B cell (primary cell): ENCODE results near the gene HOXB7. TPM values are rescaled to one million over a fixed set of nuclear protein-coding genes. Genes with fewer than 3 reads are reported as not detected.

Source experiments
- ATAC-seq: fragments of 200-7000 bp; cut with Tn5 transposase; one replicate; pipeline ENCODE4 v1.10.0; 2021; ENCODE audit warnings: low read depth, mild to moderate bottlenecking, moderate number of reproducible peaks, moderate library complexity
- CTCF ChIA-PET: fragments of 350-600 bp; sonication (Branson Sonifier 250); formaldehyde crosslinking; loops from one replicate; lab custom pipeline; 2021; ENCODE audit warnings: antibody characterized with exemption, inconsistent platforms; lab: Charles Lee
- POLR2A ChIA-PET: fragments of 350-600 bp; sonication (Branson Sonifier 250); formaldehyde crosslinking; loops from one replicate; lab custom pipeline; 2021; ENCODE audit warnings: antibody characterized with exemption; lab: Charles Lee
- DNase-seq: peaks from one replicate; pipeline ENCODE4 v3.0.0; 2013
- H2AFZ ChIP-seq: 2 replicates; pipeline ENCODE4 v1.6.1; 2012; ENCODE audit warnings: mild to moderate bottlenecking, low read depth, low read length; ENCODE audit not compliant: insufficient read depth, poor library complexity, severe bottlenecking
- H3K27ac ChIP-seq, 2 donors: 1 replicate in 1 of 2; 2 replicates in 1 of 2; pipeline ENCODE4 v1.5.1; 2012 to 2013; ENCODE audit warnings: low read length in 2 of 2, mild to moderate bottlenecking in 2 of 2, moderate library complexity in 1 of 2
- H3K27me3 ChIP-seq, 4 experiments: fragments of 200-600 bp in 1 of 4; sonication (generic) in 1 of 4; replicated peaks in 1 of 4; 1 replicate in 2 of 4; 2 replicates in 2 of 4; pipeline versions ENCODE4 v1.6.1 to v1.7.0; 2013 to 2016; ENCODE audit warnings: low read length in 3 of 4, mild to moderate bottlenecking in 2 of 4, mixed read lengths in 1 of 4, moderate library complexity in 1 of 4; ENCODE audit not compliant: insufficient read depth in 4 of 4, control insufficient read depth in 3 of 4; ENCODE audit errors: control extremely low read depth in 1 of 4
- H3K36me3 ChIP-seq, 2 experiments: replicated peaks in 1 of 2; 1 replicate in 1 of 2; 2 replicates in 1 of 2; pipeline versions ENCODE4 v1.6.1 to v1.7.1; 2013; ENCODE audit warnings: low read length in 1 of 2; ENCODE audit not compliant: insufficient read depth in 2 of 2, control insufficient read depth in 1 of 2; ENCODE audit errors: control extremely low read depth in 1 of 2, extremely low read depth in 1 of 2
- H3K4me1 ChIP-seq, 2 donors: fragments of 200-600 bp in 1 of 2; sonication (generic) in 1 of 2; 1 replicate in 1 of 2; 2 replicates in 1 of 2; pipeline versions ENCODE4 v1.5.1 to v1.6.1; 2013 to 2017; ENCODE audit warnings: low read length in 2 of 2; ENCODE audit not compliant: control insufficient read depth in 2 of 2, insufficient read depth in 2 of 2
- H3K4me2 ChIP-seq: replicated peaks from 2 replicates; pipeline ENCODE3; 2012; ENCODE audit warnings: mild to moderate bottlenecking, low read depth, low read length; ENCODE audit not compliant: poor library complexity, severe bottlenecking
- H3K4me3 ChIP-seq, 5 experiments: fragments of 200-600 bp in 1 of 5; sonication (generic) in 1 of 5; 1 replicate in 3 of 5; 2 replicates in 2 of 5; pipeline versions ENCODE4 v1.5.1 to v1.7.0; 2011 to 2016; ENCODE audit warnings: low read length in 4 of 5, mild to moderate bottlenecking in 4 of 5, low read depth in 2 of 5, control low read depth in 1 of 5, moderate library complexity in 1 of 5; ENCODE audit not compliant: insufficient read depth in 1 of 5; ENCODE audit errors: control extremely low read depth in 1 of 5, extremely low read depth in 1 of 5
- H3K79me2 ChIP-seq: fragments of 200-600 bp; sonication (generic); one replicate; pipeline ENCODE4 v1.6.0; 2016; ENCODE audit warnings: low read length; ENCODE audit not compliant: control insufficient read depth, insufficient read depth
- H3K9ac ChIP-seq: fragments of 200-600 bp; sonication (generic); 2 replicates; pipeline ENCODE4 v1.6.1; 2017; ENCODE audit warnings: mild to moderate bottlenecking, low read length, moderate library complexity
- H3K9me3 ChIP-seq, 3 donors: one replicate each; pipeline versions ENCODE4 v1.6.1 to v1.7.1; 2013; ENCODE audit warnings: low read length in 2 of 3; ENCODE audit not compliant: control insufficient read depth in 2 of 3, insufficient read depth in 1 of 3; ENCODE audit errors: control extremely low read depth in 1 of 3
- H4K20me1 ChIP-seq: 2 replicates; pipeline ENCODE4 v1.6.0; 2012; ENCODE audit warnings: mild to moderate bottlenecking, low read length; ENCODE audit not compliant: insufficient read depth, control insufficient read depth, poor library complexity, severe bottlenecking
- H3K27ac Mint-ChIP-seq: one replicate; pipeline ENCODE4 v1.8.0; 2021; ENCODE audit warnings: mixed read lengths
- H3K27me3 Mint-ChIP-seq: one replicate; pipeline ENCODE4 v1.8.0; 2021; ENCODE audit warnings: mixed read lengths
- H3K4me1 Mint-ChIP-seq: one replicate; pipeline ENCODE4 v1.8.0; 2021; ENCODE audit warnings: mixed read lengths
- H3K4me3 Mint-ChIP-seq: one replicate; pipeline ENCODE4 v1.8.0; 2021; ENCODE audit warnings: mixed read lengths
- H3K9me3 Mint-ChIP-seq: one replicate; pipeline ENCODE4 v1.8.0; 2022; ENCODE audit warnings: mixed read lengths; ENCODE audit not compliant: insufficient read depth
- EZH2 ChIP-seq: IDR thresholded peaks from 2 replicates; pipeline ENCODE4 v1.6.1; 2012; ENCODE audit warnings: borderline replicate concordance, low read depth, mild to moderate bottlenecking, moderate library complexity, low read length; ENCODE audit not compliant: insufficient read depth, poor library complexity, severe bottlenecking
- WGBS: methylation state at CpG from one replicate; pipeline ENCODE4 v1.1.5; 2013; ENCODE audit warnings: missing lambda C conversion rate; ENCODE audit not compliant: insufficient coverage; 5-methylcytosine and 5-hydroxymethylcytosine counted together
- intact Hi-C: fragments of 100-400 bp; cut with micrococcal nuclease; formaldehyde crosslinking; loops from one replicate; pipeline ENCODE4 v1.10.0; 2022
- polyA plus RNA-seq: library from polyadenylated mRNA; depleted of rRNA; stranded (reverse); fragments of >200 nt; gene quantifications from 2 replicates; pipeline ENCODE4 v1.2.3, GENCODE V29; 2012
- total RNA-seq, 2 donors: library from RNA; stranded (reverse); fragments of 120-200 nt in 1 of 2; gene quantifications; 1 replicate in 1 of 2; 2 replicates in 1 of 2; pipeline versions ENCODE4 v1.2.3 to v1.2.4, GENCODE V29; 2013 to 2022
- TF ChIP-seq, protein P1 (sequence below): fragments of 200-600 bp; IDR thresholded peaks from one replicate; pipeline ENCODE4 v1.8.0; 2022; ENCODE audit warnings: antibody characterized with exemption, mild to moderate bottlenecking

The HOXB7 gene
- total and polyA plus RNA-seq, 2 donors (not counting 1 experiment from before 2014, with no cell fraction given) = 0.25 to 1.3 TPM

DNA sequence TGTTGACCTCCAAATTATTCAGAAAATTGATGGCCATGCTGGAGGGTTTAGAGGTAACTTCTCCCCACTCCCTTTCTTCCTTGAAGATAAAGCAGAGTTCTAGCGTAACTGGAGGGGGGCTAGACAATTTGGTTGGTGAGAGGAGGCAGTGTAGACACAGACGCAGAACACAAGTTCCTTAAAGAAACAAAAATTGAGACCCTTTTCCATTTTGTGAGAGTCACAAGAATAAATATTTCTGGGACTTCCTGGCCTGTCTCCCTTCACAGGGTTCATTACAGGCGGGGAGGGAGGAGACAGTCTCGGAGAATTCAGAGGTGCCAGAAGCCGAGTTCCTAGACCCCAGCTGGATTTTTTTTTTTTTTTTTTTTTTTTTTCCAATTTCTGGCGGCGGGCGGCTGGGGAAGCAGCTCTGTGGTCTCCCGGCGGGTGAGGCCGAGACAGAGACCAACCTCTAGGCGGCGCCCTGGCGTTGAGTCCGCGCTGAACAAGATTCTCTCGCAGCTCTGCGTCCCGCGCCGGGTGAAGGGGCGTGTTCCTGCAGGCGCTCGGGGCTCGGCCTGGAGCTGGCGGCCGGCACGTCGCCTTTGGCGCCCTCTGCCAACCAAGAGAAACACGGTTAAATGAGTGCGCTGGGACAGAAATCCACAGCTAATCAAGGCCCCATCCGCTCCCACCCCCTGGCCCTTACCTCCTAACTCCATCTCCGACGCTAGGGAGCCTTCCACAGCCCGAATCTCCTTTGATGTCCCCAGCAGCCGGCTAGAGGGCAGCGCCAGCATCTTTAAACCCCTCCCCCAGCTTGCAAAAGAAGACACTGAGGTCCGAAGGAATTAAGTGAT is 25.6 kb upstream of the HOXB7 start:
- TF ChIP-seq, protein P1, sequence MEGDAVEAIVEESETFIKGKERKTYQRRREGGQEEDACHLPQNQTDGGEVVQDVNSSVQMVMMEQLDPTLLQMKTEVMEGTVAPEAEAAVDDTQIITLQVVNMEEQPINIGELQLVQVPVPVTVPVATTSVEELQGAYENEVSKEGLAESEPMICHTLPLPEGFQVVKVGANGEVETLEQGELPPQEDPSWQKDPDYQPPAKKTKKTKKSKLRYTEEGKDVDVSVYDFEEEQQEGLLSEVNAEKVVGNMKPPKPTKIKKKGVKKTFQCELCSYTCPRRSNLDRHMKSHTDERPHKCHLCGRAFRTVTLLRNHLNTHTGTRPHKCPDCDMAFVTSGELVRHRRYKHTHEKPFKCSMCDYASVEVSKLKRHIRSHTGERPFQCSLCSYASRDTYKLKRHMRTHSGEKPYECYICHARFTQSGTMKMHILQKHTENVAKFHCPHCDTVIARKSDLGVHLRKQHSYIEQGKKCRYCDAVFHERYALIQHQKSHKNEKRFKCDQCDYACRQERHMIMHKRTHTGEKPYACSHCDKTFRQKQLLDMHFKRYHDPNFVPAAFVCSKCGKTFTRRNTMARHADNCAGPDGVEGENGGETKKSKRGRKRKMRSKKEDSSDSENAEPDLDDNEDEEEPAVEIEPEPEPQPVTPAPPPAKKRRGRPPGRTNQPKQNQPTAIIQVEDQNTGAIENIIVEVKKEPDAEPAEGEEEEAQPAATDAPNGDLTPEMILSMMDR = peak; percentile 74
- peak; percentile 31 for TF ChIP-seq EZH2
- H3K9me3 Mint-ChIP-seq = no peaks in the 10 kb centered on the region
- H3K27me3 ChIP-seq = peaks cover 0 to 86% (median 55%) of the 10 kb centered on the region in 4 experiments
- 3% methylated on average over 35 of the region's 39 CpGs for WGBS
- H3K9ac ChIP-seq = no peak overlapping the region
- H3K4me3 Mint-ChIP-seq = no peak overlapping the region
- peak overlapping the region; percentile 36 for H2AFZ ChIP-seq
- peak; percentile 66 for DNase-seq
- H4K20me1 ChIP-seq = no peaks in the 10 kb centered on the region
- peaks cover 0 to 16% (median 0%) of the 10 kb centered on the region in 3 donors for H3K9me3 ChIP-seq
- H3K4me2 ChIP-seq = peak overlapping the region; percentile 54
- H3K4me1 ChIP-seq = peaks cover 20 to 38% of the 10 kb centered on the region in 2 donors
- intact Hi-C loops = no loop called here
- H3K27ac ChIP-seq = no peak overlapping the region
- POLR2A ChIA-PET = interaction anchor here (0.6 kb wide), 1 partner anchor 26 kb away, joined by 4 read pairs; no protein-coding TSS in a partner anchor
- no peak overlapping the region for H3K27ac Mint-ChIP-seq
- CTCF ChIA-PET = interaction anchor here (0.7 to 2.4 kb wide), 11 partner anchors 10 to 794 kb away, joined by 3 to 9 read pairs (median 5); partner anchors contain the start of gene HOXB9
- peaks cover 84% of the 10 kb centered on the region for H3K27me3 Mint-ChIP-seq
- peak; percentile 62 for ATAC-seq
- H3K4me1 Mint-ChIP-seq = peaks cover 15% of the 10 kb centered on the region
- no peaks in the 10 kb centered on the region for H3K79me2 ChIP-seq
- no peak overlapping the region for H3K4me3 ChIP-seq
- no peaks in the 10 kb centered on the region for H3K36me3 ChIP-seq
